GM19455 (cell line): ENCODE measurements around the gene STON1.
"Not testable (repeated sequence)": the region's sequence is repeated elsewhere in the genome, so short reads cannot be mapped to it uniquely, and the experiment has no call there.

Experiments used
- ATAC-seq: cut with Tn5 transposase; IDR thresholded peaks from one replicate; pipeline ENCODE4 v1.9.1; 2021; ENCODE audit not compliant: unreplicated experiment

Gene STON1

GRCh38 chr2:48569433-48569832 lies 39.5 kb downstream of the STON1 start:
- ATAC-seq: no peak

- ATAC-seq: no peak
These were observed 42.9 kb downstream of the STON1 start for GRCh38 chr2:48572816-48573215.

GRCh38 chr2:48574353-48575287 lies 44.7 kb downstream of the STON1 start:
- no peak for ATAC-seq

GRCh38 chr2:48578313-48578712 lies 48.4 kb downstream of the STON1 start:
- no peak for ATAC-seq

DNA sequence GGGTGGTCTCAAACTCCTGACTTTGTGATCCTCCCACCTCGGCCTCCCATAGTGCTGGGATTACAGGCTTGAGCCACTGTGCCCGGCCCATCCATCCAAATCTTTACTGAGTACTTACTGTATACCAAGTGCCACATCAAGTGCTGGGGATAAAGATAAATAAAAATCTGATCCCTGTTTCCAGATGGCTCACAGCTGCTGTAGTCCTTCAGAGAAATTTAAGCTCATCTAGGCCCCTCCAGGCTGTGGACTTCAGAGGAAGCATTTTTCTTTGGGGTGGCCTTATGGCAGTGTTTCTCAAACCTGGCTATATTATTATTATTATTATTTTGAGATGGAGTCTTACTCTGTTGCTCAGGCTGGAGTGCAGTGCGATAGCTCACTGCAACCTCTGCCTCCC lies 54.0 kb downstream of the STON1 start:
- ATAC-seq: no peak

DNA sequence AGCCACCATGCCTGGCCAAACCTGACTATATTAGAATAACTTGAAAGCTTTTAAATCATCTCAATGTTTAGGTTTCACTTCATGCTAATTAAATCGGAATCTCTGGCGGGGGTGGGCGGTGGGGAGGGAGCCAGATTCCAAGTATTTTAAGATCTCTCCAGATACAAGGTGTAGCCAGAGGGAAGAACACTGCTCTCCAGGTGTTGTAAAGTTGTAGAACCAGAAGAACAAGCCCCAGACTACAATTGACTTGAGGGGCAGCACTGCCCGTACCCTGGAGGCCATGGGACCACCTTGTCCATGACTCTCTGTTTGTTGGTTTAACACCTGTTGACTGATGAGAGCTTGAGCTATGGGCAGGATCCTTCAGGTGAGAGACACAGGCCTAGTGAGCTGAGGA lies 54.6 kb downstream of the STON1 start:
- ATAC-seq: no peak

DNA sequence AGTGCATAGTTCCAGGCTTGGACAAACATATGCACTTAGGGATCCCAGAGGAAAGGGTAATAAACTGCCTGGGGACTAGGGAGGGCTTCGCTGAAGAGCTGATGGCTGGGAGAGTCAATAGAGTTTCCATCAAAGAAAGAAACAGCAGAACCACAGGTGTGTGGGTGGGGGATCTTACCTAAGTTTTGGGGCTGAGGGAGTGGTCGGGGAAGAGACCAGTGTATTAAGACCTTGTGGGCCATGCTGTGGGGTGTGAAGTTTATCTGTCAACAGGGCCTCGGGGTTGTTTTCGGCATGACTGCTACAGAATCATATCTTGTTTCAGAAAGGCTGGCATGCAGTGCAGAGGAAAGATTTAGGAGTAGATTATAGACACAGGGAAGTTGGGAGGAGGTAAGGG lies 56.5 kb downstream of the STON1 start:
- no peak for ATAC-seq

- no peak for ATAC-seq
These were observed 57.6 kb downstream of the STON1 start for GRCh38 chr2:48587560-48587959.

- no peak for ATAC-seq
These were observed 58.0 kb downstream of the STON1 start for GRCh38 chr2:48587961-48588360.

- ATAC-seq: no peak
These were observed 58.8 kb downstream of the STON1 start for GRCh38 chr2:48588745-48589144.

DNA sequence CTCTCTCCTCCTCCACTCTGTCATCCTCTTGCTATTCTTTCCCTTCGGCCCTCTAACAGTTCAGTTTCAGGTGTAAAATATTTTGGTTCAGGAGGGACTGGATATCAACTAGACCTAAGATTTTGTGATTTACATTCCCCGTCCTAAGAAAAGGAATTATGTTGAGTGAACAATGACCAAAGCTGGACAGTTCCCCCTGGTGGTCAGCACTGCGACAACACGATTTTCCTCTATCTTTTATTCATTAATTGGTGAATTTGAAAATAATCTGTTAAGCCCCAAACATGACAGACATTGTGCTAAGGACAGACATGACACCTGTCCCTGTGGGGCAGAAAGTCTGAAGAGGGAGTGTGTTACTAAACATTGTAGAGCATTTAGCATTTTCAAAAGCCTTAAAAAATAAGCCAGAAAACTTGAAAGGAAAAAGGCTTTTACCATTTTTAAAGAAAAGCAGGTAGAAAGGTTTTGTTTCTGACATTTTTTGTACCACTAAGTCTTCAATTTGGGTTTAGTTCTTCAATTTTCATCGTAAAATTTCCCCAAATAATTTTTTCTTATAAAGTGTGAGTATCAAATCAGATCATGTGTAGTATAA lies 59.3 kb downstream of the STON1 start:
- ATAC-seq: no peak

DNA sequence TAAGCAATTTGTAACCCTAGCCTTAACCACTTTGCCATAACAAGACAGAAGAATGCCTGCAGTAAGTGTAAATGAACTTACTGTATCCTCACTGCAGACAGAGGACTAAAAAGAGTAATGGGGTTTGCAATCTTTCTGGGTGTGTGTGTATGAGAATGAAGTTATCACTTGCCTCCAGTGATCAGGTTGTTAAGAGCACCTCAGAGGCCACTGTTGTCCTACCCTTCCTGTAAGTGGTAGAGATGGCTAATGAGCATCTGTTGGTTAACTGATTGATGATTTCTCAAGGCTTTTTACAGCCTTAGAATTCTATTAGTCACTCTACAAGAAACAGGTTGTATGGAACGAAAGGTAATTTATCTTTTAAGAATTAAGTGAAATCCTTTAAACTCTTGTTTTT lies 60.1 kb downstream of the STON1 start:
- no peak for ATAC-seq

- ATAC-seq: no peak
These were observed 62.1 kb downstream of the STON1 start for GRCh38 chr2:48592067-48592466.

GRCh38 chr2:48596751-48597150 lies 66.8 kb downstream of the STON1 start:
- not testable (repeated sequence) for ATAC-seq

DNA sequence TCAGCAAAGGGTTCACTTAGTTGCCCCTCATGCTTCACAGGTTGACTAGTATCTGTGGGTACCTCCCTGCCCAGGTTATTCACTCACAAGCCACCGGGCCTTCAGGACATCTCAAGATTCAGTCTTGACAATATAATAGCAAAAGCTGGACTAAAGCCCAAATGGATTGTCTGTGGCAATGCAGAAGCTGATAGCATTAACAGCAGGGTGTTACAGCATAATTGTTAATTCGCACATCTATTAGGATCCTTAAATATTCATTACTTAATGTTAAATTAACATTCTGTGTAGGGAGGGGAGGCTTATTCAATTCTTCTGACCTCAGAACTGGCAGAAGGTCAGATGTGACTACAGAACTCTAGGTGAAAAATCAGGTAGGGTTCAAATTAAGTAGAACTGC lies 67.5 kb downstream of the STON1 start:
- no peak for ATAC-seq

DNA sequence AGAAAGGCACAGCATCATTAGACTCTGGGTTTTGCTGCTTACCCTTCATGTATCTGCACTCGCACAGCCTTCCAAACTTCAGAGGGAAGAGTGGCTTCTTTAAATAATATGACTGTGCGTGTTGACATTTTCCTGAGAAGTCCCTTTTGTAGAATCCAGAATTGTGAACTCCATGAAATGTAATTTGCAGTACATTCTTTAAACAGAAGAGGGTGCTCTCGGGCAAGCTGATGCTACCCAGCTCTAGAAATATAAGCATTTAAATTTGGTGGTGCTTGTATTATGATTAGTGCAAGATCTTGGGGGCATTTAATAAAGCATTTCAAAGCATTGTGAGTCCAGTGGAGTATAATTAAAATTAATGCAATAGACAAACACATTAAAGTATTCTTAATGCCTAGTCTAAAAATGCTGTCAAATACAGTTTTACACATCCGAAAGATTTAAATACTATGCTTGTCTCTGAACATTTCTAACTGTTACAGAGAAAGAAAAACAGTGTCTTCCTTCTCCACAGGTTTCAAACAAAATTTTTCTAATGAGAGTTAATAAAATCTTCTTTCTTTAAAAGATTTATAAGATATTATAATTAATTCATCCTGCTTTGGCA lies 70.4 kb downstream of the STON1 start:
- ATAC-seq: no peak

DNA sequence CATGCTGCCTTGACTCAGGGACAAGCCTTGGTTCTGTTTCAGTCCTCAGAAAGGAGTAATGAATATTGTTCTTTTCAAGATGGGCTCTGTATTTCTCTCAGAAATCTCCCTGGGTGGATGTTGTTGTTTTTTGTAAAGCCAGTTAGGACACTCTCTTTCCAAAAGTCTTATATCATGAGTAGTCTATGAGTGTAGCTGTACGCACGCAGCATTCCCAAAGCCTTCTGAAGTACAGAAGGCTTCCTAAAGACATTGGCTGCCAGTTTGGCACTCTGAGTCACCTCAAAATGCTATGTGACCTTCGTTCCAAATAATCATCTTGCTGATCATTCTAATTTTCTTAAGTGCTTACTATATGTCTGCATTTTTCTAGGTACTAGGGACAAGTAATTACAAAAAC lies 71.0 kb downstream of the STON1 start:
- ATAC-seq: no peak

GRCh38 chr2:48601349-48601748 lies 71.4 kb downstream of the STON1 start:
- no peak for ATAC-seq

DNA sequence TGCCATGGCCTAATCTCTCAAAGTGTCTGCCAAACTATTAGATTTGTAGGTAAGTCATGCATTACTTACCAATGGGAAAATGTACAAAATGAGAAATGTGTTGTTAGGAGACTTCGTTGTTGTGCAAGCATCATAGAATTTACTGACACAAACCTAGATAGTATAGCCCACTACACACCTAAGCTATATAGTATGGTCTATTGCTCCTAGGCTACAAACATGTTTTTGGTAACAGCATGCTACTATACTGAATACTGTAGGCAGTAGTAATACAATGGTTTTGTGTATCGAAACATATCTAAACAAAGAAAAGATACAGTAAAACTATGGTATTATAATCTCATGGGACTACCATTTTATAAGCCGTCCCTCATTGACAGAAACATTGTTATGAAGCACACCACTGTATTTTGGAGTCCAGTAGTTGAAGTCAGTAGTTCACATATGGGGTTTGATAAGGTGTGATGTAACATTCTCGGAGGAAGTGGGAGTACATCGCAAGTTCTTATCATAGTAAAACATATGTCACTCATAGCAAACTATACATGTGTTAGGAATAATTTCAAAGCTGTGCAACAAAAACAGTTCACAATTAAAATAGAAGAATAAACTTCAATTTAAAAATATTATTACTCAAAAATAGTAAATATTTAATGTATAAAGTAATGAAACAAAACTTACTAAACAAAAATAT lies 75.7 kb downstream of the STON1 start:
- ATAC-seq: no peak

DNA sequence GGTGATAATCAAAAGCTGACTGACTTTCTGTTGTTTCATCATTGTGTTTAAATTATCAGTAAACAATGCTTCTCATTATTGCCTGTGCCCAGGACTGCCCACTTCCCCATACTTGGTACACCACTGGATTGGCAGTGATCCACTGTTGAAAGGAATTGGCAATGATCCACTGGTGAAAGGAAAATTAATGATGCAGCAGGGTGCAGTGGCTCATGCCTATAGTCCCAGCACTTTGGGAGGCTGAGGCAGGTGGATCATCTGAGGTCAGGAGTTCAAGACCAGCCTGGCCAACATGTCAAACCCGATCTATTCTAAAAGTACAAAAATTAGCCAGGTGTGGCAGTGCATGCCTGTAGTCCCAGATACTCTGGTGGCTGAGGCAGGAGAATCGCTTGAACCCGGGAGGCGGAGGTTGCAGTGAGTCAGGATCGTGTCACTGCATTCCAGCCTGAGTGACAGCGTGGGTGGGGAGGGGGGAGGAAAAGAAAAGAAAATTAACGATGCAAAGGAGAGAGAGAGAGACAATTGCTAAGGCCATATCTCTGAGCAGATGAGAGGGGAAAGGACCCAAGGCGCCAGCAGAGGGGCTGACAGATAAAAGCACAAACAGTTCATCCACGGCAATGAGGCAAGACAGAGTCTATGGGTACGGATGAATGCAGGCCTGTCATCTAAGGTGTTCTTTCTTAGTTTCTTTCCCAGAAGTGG lies 77.5 kb downstream of the STON1 start:
- ATAC-seq: no peak

- ATAC-seq: no peak
These were observed 83.3 kb downstream of the STON1 start for GRCh38 chr2:48613211-48613610.
